ENCODE measurements around the gene DNAL1.
"Not testable (repeated sequence)": the region's sequence is repeated elsewhere in the genome, so short reads cannot be mapped to it uniquely, and the experiment has no call there.

Gene DNAL1

GRCh38 chr14:73627151-73627558, 17.6 kb upstream of the DNAL1 start:
- no peak overlapping the region for H3K27ac Mint-ChIP-seq
- no peak overlapping the region for H3K4me3 Mint-ChIP-seq
- DNase-seq (ENCODE audit: low spot score in 2 of 2) (no peak), ATAC-seq (ENCODE audit: low read depth) (no peak)
- H3K4me1 Mint-ChIP-seq = no peaks in the 10 kb centered on the region
- no peaks in the 10 kb centered on the region for H3K27me3 Mint-ChIP-seq
- no peaks in the 10 kb centered on the region for H3K9me3 Mint-ChIP-seq
- H3K36me3 Mint-ChIP-seq = no peaks in the 10 kb centered on the region

GRCh38 chr14:73630009-73630780, 14.6 kb upstream of the DNAL1 start:
- ATAC-seq (ENCODE audit: low read depth) = no peak
- H3K4me1 Mint-ChIP-seq = peaks cover 3% of the 10 kb centered on the region
- no peak overlapping the region for H3K27ac Mint-ChIP-seq
- no peaks in the 10 kb centered on the region for H3K36me3 Mint-ChIP-seq
- H3K27me3 Mint-ChIP-seq = no peaks in the 10 kb centered on the region
- H3K4me3 Mint-ChIP-seq = no peak overlapping the region
- no peak for DNase-seq (ENCODE audit: low spot score in 2 of 2)
- no peaks in the 10 kb centered on the region for H3K9me3 Mint-ChIP-seq

GRCh38 chr14:73633116-73634010, 11.4 kb upstream of the DNAL1 start:
- no peaks in the 10 kb centered on the region for H3K36me3 Mint-ChIP-seq
- H3K9me3 Mint-ChIP-seq = no peaks in the 10 kb centered on the region
- H3K27ac Mint-ChIP-seq = peak overlapping the region; percentile 67
- ATAC-seq (ENCODE audit: low read depth) (peak; percentile 82), DNase-seq (ENCODE audit: low spot score in 2 of 2) (peak; percentile 58)
- peaks cover 3% of the 10 kb centered on the region for H3K4me1 Mint-ChIP-seq
- H3K4me3 Mint-ChIP-seq = peak overlapping the region; percentile 80
- no peaks in the 10 kb centered on the region for H3K27me3 Mint-ChIP-seq

GRCh38 chr14:73634011-73634833, 10.6 kb upstream of the DNAL1 start:
- DNase-seq (ENCODE audit: low spot score in 2 of 2) (no peak), ATAC-seq (ENCODE audit: low read depth) (no peak)
- H3K9me3 Mint-ChIP-seq = no peaks in the 10 kb centered on the region
- peak overlapping the region; percentile 80 for H3K4me3 Mint-ChIP-seq
- H3K27ac Mint-ChIP-seq = peak overlapping the region; percentile 67
- peaks cover 3% of the 10 kb centered on the region for H3K4me1 Mint-ChIP-seq
- H3K27me3 Mint-ChIP-seq = no peaks in the 10 kb centered on the region
- no peaks in the 10 kb centered on the region for H3K36me3 Mint-ChIP-seq

- not testable (repeated sequence) for H3K4me1 Mint-ChIP-seq; H3K9me3 Mint-ChIP-seq; H3K36me3 Mint-ChIP-seq; H3K27ac Mint-ChIP-seq; H3K4me3 Mint-ChIP-seq; H3K27me3 Mint-ChIP-seq; DNase-seq (ENCODE audit: low spot score in 2 of 2); ATAC-seq (ENCODE audit: low read depth)
These were observed 8.4 kb upstream of the DNAL1 start for GRCh38 chr14:73636355-73636754.

GRCh38 chr14:73637830-73638229, 7.0 kb upstream of the DNAL1 start:
- Mint-ChIP-seq H3K9me3 (no peaks in the 10 kb centered on the region), H3K27me3 (no peaks in the 10 kb centered on the region), H3K36me3 (no peaks in the 10 kb centered on the region), H3K27ac (no peak overlapping the region), H3K4me1 (peaks cover 3% of the 10 kb centered on the region), H3K4me3 (no peak overlapping the region)
- no peak for ATAC-seq (ENCODE audit: low read depth)
- no peak for DNase-seq (ENCODE audit: low spot score in 2 of 2)

- H3K36me3 Mint-ChIP-seq = no peaks in the 10 kb centered on the region
- H3K27ac Mint-ChIP-seq = no peak overlapping the region
- peaks cover 11% of the 10 kb centered on the region for H3K4me1 Mint-ChIP-seq
- DNase-seq (ENCODE audit: low spot score in 2 of 2) = no peak
- H3K27me3 Mint-ChIP-seq = no peaks in the 10 kb centered on the region
- no peak overlapping the region for H3K4me3 Mint-ChIP-seq
- H3K9me3 Mint-ChIP-seq = no peaks in the 10 kb centered on the region
- peak; percentile 29 for ATAC-seq (ENCODE audit: low read depth)
These were observed 3.9 kb upstream of the DNAL1 start for GRCh38 chr14:73640796-73641365.

GRCh38 chr14:73645248-73645610, 443 bp downstream of the DNAL1 start:
- H3K36me3 Mint-ChIP-seq = no peaks in the 10 kb centered on the region

GRCh38 chr14:73651005-73651404, 6.2 kb downstream of the DNAL1 start:
- ATAC-seq (ENCODE audit: low read depth) (no peak), DNase-seq (ENCODE audit: low spot score in 2 of 2) (no peak)
- no peaks in the 10 kb centered on the region for H3K9me3 Mint-ChIP-seq
- H3K27ac Mint-ChIP-seq = no peak overlapping the region
- peaks cover 2% of the 10 kb centered on the region for H3K4me1 Mint-ChIP-seq
- H3K36me3 Mint-ChIP-seq = peaks cover 8% of the 10 kb centered on the region
- H3K4me3 Mint-ChIP-seq = no peak overlapping the region
- H3K27me3 Mint-ChIP-seq = no peaks in the 10 kb centered on the region

More at GRCh38 chr14:73645248-73645610, 443 bp downstream of the DNAL1 start:
- Mint-ChIP-seq H3K4me3 (peak overlapping the region; percentile 92), H3K27ac (peak overlapping the region; percentile 95), H3K4me1 (peaks cover 11% of the 10 kb centered on the region), H3K9me3 (no peaks in the 10 kb centered on the region), H3K27me3 (no peaks in the 10 kb centered on the region)
- no peak for DNase-seq (ENCODE audit: low spot score in 2 of 2)
- no peak for ATAC-seq (ENCODE audit: low read depth)

- ATAC-seq (ENCODE audit: low read depth) (no peak), DNase-seq (ENCODE audit: low spot score in 2 of 2) (no peak)
- Mint-ChIP-seq H3K36me3 (peaks cover 10% of the 10 kb centered on the region), H3K27ac (no peak overlapping the region), H3K9me3 (no peaks in the 10 kb centered on the region), H3K27me3 (no peaks in the 10 kb centered on the region), H3K4me1 (peaks cover 2% of the 10 kb centered on the region), H3K4me3 (no peak overlapping the region)
These were observed 11.1 kb downstream of the DNAL1 start for GRCh38 chr14:73655851-73656250.

GRCh38 chr14:73659202-73659601, 14.4 kb downstream of the DNAL1 start:
- not testable (repeated sequence) for H3K4me3 Mint-ChIP-seq; H3K9me3 Mint-ChIP-seq; H3K4me1 Mint-ChIP-seq; H3K27me3 Mint-ChIP-seq; DNase-seq (ENCODE audit: low spot score in 2 of 2); H3K27ac Mint-ChIP-seq; ATAC-seq (ENCODE audit: low read depth)
- H3K36me3 Mint-ChIP-seq = peaks cover 13% of the 10 kb centered on the region

- H3K27ac Mint-ChIP-seq = no peak overlapping the region
- no peak overlapping the region for H3K4me3 Mint-ChIP-seq
- no peaks in the 10 kb centered on the region for H3K9me3 Mint-ChIP-seq
- H3K36me3 Mint-ChIP-seq = peaks cover 12% of the 10 kb centered on the region
- no peak for ATAC-seq (ENCODE audit: low read depth)
- no peak for DNase-seq (ENCODE audit: low spot score in 2 of 2)
- H3K27me3 Mint-ChIP-seq = no peaks in the 10 kb centered on the region
- H3K4me1 Mint-ChIP-seq = no peaks in the 10 kb centered on the region
These were observed 15.7 kb downstream of the DNAL1 start for GRCh38 chr14:73660511-73660910.

- Mint-ChIP-seq H3K36me3 (peaks cover 10% of the 10 kb centered on the region), H3K9me3 (no peaks in the 10 kb centered on the region), H3K4me1 (no peaks in the 10 kb centered on the region), H3K27me3 (no peaks in the 10 kb centered on the region), H3K4me3 (no peak overlapping the region), H3K27ac (no peak overlapping the region)
- no peak for ATAC-seq (ENCODE audit: low read depth)
- no peak for DNase-seq (ENCODE audit: low spot score in 2 of 2)
These were observed 17.1 kb downstream of the DNAL1 start for GRCh38 chr14:73661872-73662271.
